ENCODE data around the gene STXBP1.
"Not testable (repeated sequence)": the region's sequence is repeated elsewhere in the genome, so short reads cannot be mapped to it uniquely, and the experiment has no call there.

DNA sequence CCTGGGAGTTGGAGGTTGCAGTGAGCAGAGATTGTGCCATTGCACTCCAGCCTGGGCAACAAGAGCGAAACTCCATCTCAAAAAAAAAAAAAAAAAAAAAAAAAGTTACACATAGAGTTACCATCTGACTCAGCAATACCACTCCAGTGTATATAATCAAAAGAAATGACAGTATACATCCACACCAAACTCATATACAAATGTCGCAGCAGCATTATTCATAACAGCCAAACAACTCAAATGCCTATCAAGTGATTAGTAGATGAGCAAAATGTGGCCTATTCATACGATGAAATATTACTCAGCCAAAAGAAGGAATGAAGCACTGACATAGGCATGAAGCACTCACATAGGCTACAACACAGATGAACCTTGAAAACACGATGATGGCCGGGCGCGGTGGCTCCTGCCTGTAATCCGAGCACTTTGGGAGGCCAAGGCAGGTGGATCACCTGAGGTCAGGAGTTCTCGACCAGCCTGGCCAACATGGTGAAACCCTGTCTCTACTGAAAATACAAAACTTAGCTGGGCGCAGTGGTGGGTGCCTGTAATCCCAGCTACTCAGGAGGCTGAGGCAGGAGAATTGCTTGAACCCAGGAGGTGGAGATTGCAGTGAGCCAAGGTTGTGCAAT lies 9.4 kb downstream of the STXBP1 start:
- not testable (repeated sequence) for TF ChIP-seq POLR2A (IDR thresholded peaks at IDR 0.05; ENCODE audit: low read depth, low read length); EZH2 (IDR thresholded peaks at IDR 0.05; ENCODE audit: borderline replicate concordance, low read depth, low read length, severe bottlenecking); POLR2AphosphoS5 (IDR thresholded peaks at IDR 0.05; ENCODE audit: insufficient read depth, low read depth, low read length)
- TF ChIP-seq, protein P1, sequence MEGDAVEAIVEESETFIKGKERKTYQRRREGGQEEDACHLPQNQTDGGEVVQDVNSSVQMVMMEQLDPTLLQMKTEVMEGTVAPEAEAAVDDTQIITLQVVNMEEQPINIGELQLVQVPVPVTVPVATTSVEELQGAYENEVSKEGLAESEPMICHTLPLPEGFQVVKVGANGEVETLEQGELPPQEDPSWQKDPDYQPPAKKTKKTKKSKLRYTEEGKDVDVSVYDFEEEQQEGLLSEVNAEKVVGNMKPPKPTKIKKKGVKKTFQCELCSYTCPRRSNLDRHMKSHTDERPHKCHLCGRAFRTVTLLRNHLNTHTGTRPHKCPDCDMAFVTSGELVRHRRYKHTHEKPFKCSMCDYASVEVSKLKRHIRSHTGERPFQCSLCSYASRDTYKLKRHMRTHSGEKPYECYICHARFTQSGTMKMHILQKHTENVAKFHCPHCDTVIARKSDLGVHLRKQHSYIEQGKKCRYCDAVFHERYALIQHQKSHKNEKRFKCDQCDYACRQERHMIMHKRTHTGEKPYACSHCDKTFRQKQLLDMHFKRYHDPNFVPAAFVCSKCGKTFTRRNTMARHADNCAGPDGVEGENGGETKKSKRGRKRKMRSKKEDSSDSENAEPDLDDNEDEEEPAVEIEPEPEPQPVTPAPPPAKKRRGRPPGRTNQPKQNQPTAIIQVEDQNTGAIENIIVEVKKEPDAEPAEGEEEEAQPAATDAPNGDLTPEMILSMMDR (IDR thresholded peaks at IDR 0.05; ENCODE audit: extremely low read depth in 1 of 2, insufficient read depth in 1 of 2, low read depth in 1 of 2, low read length in 2 of 2) = not testable (repeated sequence)

Measured in endothelial cell of umbilical vein (primary cell).